Measurements from ENCODE around the gene IRF2BPL.

The IRF2BPL gene

DNA sequence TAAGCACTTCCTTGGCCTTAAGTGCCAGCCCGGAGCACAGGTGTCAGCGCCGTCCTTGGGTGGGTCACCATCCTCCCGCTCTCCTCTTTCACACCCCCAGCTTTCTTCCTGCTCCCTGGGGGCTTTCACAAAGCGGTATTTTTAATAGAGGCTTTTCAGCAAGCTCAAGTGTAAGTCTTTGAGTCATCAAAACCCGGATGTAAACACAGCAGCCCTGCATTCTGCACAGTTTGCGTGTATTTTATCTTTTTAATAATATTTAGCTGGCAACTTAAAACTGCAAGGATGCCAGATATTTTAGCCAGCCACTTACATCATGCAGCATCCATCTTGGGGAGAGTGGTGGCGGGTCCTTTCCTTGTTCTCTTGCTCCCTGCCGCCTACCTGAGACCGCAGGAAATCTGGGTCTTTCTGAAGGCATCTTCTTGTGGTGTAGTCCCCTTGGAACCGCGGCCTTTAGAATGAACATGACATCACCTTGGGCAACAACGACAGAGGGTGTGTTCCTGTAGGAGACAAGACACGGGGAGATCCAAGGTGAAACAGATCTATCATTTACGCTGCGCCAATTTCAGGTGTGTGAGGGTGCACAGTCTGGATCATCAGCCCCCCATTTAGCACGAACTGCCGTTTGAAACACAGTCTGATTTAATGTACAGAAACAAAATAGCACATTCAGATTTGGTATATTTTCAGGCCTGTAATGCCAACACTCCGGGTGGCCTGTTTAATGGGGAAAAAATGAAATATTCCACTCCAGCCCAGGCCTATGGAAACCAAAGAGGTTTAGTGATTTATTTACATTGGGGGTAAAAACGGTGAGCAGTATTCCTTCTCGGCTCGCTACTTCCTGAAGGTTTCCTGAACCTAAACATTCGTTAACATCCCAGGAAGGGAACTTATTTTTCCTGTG is 12.5 kb upstream of the IRF2BPL start:
- H3K4me3 ChIP-seq (ENCODE audit: low read depth, low read length) = 0 out of 2 replicates have a peak overlapping the region, but pooled peaks have one; percentile 9
- TF ChIP-seq, protein P1, sequence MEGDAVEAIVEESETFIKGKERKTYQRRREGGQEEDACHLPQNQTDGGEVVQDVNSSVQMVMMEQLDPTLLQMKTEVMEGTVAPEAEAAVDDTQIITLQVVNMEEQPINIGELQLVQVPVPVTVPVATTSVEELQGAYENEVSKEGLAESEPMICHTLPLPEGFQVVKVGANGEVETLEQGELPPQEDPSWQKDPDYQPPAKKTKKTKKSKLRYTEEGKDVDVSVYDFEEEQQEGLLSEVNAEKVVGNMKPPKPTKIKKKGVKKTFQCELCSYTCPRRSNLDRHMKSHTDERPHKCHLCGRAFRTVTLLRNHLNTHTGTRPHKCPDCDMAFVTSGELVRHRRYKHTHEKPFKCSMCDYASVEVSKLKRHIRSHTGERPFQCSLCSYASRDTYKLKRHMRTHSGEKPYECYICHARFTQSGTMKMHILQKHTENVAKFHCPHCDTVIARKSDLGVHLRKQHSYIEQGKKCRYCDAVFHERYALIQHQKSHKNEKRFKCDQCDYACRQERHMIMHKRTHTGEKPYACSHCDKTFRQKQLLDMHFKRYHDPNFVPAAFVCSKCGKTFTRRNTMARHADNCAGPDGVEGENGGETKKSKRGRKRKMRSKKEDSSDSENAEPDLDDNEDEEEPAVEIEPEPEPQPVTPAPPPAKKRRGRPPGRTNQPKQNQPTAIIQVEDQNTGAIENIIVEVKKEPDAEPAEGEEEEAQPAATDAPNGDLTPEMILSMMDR (IDR thresholded peaks at IDR 0.05; ENCODE audit: control insufficient read depth, extremely low read depth, insufficient read depth) = no peak
- peak; percentile 70 for DNase-seq (ENCODE audit: low read depth)

DNA sequence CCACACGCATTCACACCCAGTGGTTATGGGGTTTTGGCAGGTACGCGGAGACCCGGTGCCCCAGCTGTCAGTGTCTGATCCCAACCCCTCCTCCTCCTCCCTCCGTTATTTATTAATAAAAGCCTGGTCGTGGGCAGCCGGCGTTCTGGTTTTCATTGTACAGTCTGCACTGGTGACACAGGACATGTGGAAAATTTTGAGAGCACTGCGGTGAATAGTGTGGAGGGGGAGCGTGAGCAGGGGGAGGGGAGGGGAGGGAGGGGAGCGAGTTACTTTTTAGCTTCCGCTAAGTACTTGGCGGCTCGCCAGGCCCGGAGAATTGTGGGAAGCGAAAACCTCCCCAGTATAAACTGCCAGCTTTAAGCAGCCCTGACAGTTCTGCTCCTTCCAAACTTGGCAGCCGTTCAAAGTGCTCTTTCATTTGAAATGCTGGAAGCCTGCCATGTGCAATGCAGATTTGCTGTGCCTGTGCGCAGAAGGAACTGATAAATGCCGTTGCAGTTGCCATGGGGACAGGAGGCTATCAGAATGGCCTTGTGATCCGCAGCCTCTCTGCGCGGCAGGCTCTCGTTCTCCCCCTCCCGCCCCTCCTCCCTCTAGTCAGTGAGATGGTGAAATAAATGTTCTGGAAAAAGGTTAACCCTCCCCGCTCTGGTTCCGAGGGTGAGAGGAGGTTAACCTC is 11.7 kb upstream of the IRF2BPL start:
- peak; percentile 100 for DNase-seq (ENCODE audit: low read depth)
- H3K4me3 ChIP-seq (ENCODE audit: low read depth, low read length) = peak overlapping the region; percentile 29
- TF ChIP-seq, protein P1 (IDR thresholded peaks at IDR 0.05; ENCODE audit: control insufficient read depth, extremely low read depth, insufficient read depth) = no peak

DNA sequence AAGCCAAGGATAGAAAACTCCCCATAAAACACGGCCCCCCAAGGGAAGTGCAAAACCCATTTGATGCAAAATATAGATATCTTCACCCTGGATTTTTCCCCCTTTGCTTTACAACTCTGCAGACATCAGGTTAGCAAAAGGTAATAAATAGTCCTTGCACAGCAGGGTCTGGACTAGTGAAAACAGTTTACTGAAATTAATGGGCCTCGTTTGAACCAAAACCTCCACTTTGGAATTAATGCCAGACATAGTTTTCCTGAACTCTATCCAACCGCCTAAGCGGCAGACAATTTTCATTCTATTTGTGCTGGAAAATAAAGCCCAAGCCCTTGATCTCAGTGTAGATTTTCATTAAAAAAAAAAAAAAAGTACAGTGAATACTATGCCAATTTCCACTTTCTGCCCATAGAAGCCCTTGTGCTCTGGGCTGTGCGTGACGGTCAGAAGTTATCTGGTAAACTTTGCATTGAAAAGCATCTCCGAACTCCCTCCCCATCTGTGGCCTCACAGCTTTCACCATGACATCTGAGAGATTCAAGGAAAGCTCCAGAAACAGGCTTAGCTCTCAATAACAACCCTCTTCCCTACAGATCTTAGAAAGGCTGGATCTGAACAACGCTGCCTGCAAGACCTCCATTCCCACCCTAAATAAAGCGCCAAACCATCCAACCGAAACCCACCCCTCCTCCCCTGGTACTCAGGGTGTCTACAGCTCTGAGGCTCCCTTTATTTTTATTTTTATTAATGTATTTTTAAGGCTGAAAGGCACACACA is 11.0 kb upstream of the IRF2BPL start:
- H3K4me3 ChIP-seq (ENCODE audit: low read depth, low read length) = peak overlapping the region; percentile 29
- DNase-seq (ENCODE audit: low read depth) = no peak
- TF ChIP-seq, protein P1 (IDR thresholded peaks at IDR 0.05; ENCODE audit: control insufficient read depth, extremely low read depth, insufficient read depth) = no peak

DNA sequence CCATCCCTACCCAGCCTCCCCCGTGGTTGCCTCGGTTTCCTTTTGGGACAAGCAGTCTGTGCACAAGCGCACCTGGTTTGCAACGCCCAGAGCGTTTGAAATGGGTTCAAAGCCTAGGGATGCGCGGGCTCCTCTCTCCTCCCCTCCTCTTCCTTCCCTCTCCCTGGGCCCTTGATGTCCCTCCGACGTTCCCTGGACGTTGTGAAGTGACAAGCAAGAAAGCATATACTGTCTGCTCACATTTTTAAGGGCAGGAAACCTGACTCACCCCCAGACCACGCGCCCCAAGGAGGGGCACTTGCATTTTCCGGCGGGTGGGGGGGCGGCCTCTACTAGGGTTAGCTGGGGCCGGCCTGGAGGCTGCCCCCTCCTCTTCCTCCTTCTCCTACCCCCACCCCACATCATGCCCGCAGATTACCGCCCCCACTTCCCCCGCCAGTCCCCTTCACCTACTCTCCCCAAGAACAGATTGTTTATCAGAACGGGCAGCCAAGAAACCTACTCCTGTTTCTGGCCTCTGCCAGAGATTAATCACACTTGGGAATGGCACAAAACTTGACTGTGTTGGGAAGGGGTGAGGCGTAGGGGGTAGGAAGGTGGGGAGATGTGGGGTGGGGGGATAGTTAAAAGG is 9.5 kb upstream of the IRF2BPL start:
- H3K4me3 ChIP-seq (ENCODE audit: low read depth, low read length) = no peak overlapping the region
- TF ChIP-seq, protein P1 (IDR thresholded peaks at IDR 0.05; ENCODE audit: control insufficient read depth, extremely low read depth, insufficient read depth) = no peak
- DNase-seq (ENCODE audit: low read depth) = no peak

DNA sequence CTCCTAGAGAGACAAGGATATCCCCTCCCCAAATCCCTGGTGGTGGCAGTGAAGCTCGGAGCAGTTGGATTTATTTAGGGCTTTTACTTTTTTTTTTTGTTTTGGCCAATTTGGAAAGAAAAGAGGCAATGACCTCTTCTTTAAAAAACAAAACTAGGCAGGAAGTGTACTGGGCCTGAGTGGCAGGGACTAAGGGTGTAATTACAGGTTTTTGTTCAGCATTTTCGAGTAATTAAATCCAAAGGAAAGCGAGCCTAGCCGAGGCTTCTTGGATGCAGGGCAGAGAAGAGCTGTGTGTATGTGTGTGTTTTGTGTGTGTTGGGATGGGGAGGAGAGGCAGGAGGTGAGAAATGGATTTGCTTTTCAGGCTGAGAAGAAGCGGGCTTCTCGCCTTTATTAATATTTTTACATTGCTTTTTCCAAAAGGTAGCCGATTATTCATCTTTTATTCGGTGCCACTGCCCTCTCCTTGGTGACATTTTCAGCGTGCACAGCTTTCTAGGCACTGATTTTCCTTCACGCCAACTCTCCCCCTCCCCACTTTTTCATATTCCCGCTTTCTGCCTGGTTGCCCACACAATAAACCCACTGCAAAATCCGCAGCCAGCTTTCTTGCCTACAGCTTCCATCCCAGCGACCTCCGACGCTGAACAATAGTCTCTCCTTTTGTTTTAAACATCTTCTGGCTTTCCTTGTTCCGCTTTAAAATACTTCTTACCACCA is 8.9 kb upstream of the IRF2BPL start:
- TF ChIP-seq, protein P1 (IDR thresholded peaks at IDR 0.05; ENCODE audit: control insufficient read depth, extremely low read depth, insufficient read depth) = no peak
- H3K4me3 ChIP-seq (ENCODE audit: low read depth, low read length) = no peak overlapping the region
- DNase-seq (ENCODE audit: low read depth) = no peak

Data from LNCaP clone FGC (cell line).